Measurements from ENCODE around the gene AHRR. TPM values are rescaled to one million over a fixed set of nuclear protein-coding genes. Genes with fewer than 3 reads are reported as not detected.
A peak's percentile ranks its signal among the peaks of the same experiment; 100 is the strongest.

Gene AHRR
- total RNA-seq, 2 donors from 2014 or later = 0.12 to 0.30 TPM

- TF ChIP-seq CTCF (IDR thresholded peaks at IDR 0.05) = peak in 1 of 2 donors; percentile 59
- Histone ChIP-seq H3K4me3 (no peak overlapping the region), H3K27me3 (peaks cover 10 to 16% of the 10 kb centered on the region in 2 donors), H3K9me3 (no peaks in the 10 kb centered on the region), H3K36me3 (peaks cover 26% of the 10 kb centered on the region), H3K4me1 (peaks cover 0 to 18% of the 10 kb centered on the region in 2 donors), H3K27ac (no peak overlapping the region)
- DNase-seq (ENCODE audit: low spot score) = no peak
Observed at GRCh38 chr5:317086-317811, 4.3 kb upstream of the AHRR start.

- peaks cover 10 to 18% of the 10 kb centered on the region in 2 donors for H3K27me3 ChIP-seq
- no peaks in the 10 kb centered on the region for H3K9me3 ChIP-seq
- peaks cover 0 to 21% of the 10 kb centered on the region in 2 donors for H3K4me1 ChIP-seq
- no peak for TF ChIP-seq CTCF (IDR thresholded peaks at IDR 0.05)
- no peak for DNase-seq (ENCODE audit: low spot score)
- H3K27ac ChIP-seq = no peak overlapping the region
- H3K36me3 ChIP-seq = peaks cover 26% of the 10 kb centered on the region
- no peak overlapping the region for H3K4me3 ChIP-seq
Observed at GRCh38 chr5:318341-318897, 3.1 kb upstream of the AHRR start.

- peaks cover 10 to 18% of the 10 kb centered on the region in 2 donors for H3K27me3 ChIP-seq
- no peak for TF ChIP-seq CTCF (IDR thresholded peaks at IDR 0.05)
Observed at GRCh38 chr5:318931-319601, 2.4 kb upstream of the AHRR start.

GRCh38 chr5:320524-321229 lies 837 bp upstream of the AHRR start:
- Histone ChIP-seq H3K27ac (no peak overlapping the region), H3K36me3 (peaks cover 6% of the 10 kb centered on the region), H3K4me1 (peaks cover 0 to 21% of the 10 kb centered on the region in 2 donors), H3K9me3 (no peaks in the 10 kb centered on the region), H3K27me3 (peaks cover 10 to 18% of the 10 kb centered on the region in 2 donors), H3K4me3 (peak overlapping the region in 1 of 2 donors; percentile 57)
- no peak for DNase-seq (ENCODE audit: low spot score)
- TF ChIP-seq CTCF (IDR thresholded peaks at IDR 0.05) = no peak

More at GRCh38 chr5:318931-319601, 2.4 kb upstream of the AHRR start:
- H3K27ac ChIP-seq = no peak overlapping the region
- H3K4me3 ChIP-seq = no peak overlapping the region
- peaks cover 22% of the 10 kb centered on the region for H3K36me3 ChIP-seq
- DNase-seq (ENCODE audit: low spot score) = no peak
- no peaks in the 10 kb centered on the region for H3K9me3 ChIP-seq
- peaks cover 0 to 21% of the 10 kb centered on the region in 2 donors for H3K4me1 ChIP-seq

- DNase-seq (ENCODE audit: low spot score) = no peak
- Histone ChIP-seq H3K9me3 (no peaks in the 10 kb centered on the region), H3K27me3 (peaks cover 10 to 18% of the 10 kb centered on the region in 2 donors), H3K4me3 (peak overlapping the region in 1 of 2 donors; percentile 57), H3K27ac (no peak overlapping the region), H3K4me1 (peaks cover 0 to 21% of the 10 kb centered on the region in 2 donors), H3K36me3 (no peaks in the 10 kb centered on the region)
- TF ChIP-seq CTCF (IDR thresholded peaks at IDR 0.05) = no peak
Observed at GRCh38 chr5:321726-322251, 275 bp downstream of the AHRR start.
